Brain pericyte (primary cell): ENCODE results near the gene VPS72.

Source experiments
- DNase-seq: peaks from one replicate; pipeline ENCODE4 v3.0.0-alpha.2; 2012; ENCODE audit warnings: low read depth, low spot score

Gene VPS72

GRCh38 chr1:151187205-151187604 is 2.8 kb downstream of the VPS72 start:
- no peak for DNase-seq

- DNase-seq: no peak
Observed at GRCh38 chr1:151184211-151184610, 5.8 kb downstream of the VPS72 start.

- DNase-seq: no peak
Observed at GRCh38 chr1:151176514-151177045, 13.4 kb downstream of the VPS72 start.

- no peak for DNase-seq
Observed at GRCh38 chr1:151175863-151176262, 14.1 kb downstream of the VPS72 start, which contains the start of gene TMOD4. TMOD4 (minus strand) TSS chr1:151175981; CDS start chr1:151174875, 1,106 bp downstream.

- DNase-seq: no peak
Observed at GRCh38 chr1:151175041-151175741, 14.8 kb downstream of the VPS72 start.

GRCh38 chr1:151171190-151171589 is 18.8 kb downstream of the VPS72 start:
- no peak for DNase-seq

GRCh38 chr1:151167116-151167515 is 22.9 kb downstream of the VPS72 start:
- DNase-seq: no peak

- DNase-seq: no peak
Observed at GRCh38 chr1:151166505-151166956, 23.5 kb downstream of the VPS72 start.

GRCh38 chr1:151165738-151166504 is 24.1 kb downstream of the VPS72 start, which contains the start of the genes LYSMD1 and SCNM1:
LYSMD1 (minus strand) TSS chr1:151165902; CDS start chr1:151165258, 644 bp downstream.
SCNM1 (plus strand) TSS chr1:151166144; CDS start chr1:151166153, 9 bp downstream.
- DNase-seq: peak; percentile 96

GRCh38 chr1:151165281-151165737 is 24.7 kb downstream of the VPS72 start:
- peak; percentile 18 for DNase-seq

GRCh38 chr1:151164732-151165280 is 25.2 kb downstream of the VPS72 start:
- DNase-seq: no peak

GRCh38 chr1:151159373-151159772 is 30.6 kb downstream of the VPS72 start:
- DNase-seq: no peak

GRCh38 chr1:151158751-151159251 is 31.2 kb downstream of the VPS72 start:
- no peak for DNase-seq

- DNase-seq: no peak
Observed at GRCh38 chr1:151158326-151158725, 31.7 kb downstream of the VPS72 start.

GRCh38 chr1:151157067-151157531 is 32.9 kb downstream of the VPS72 start:
- DNase-seq: no peak

GRCh38 chr1:151156515-151156819 is 33.5 kb downstream of the VPS72 start, which contains the start of gene TNFAIP8L2:
TNFAIP8L2 (plus strand) TSS chr1:151156649; CDS start chr1:151158698, 2,049 bp downstream.
- DNase-seq: no peak

- DNase-seq: no peak
Observed at GRCh38 chr1:151147665-151148064, 42.3 kb downstream of the VPS72 start.

GRCh38 chr1:151147132-151147503 is 42.9 kb downstream of the VPS72 start:
- DNase-seq: no peak

GRCh38 chr1:151146412-151147131 is 43.4 kb downstream of the VPS72 start, which contains the start of gene SEMA6C:
SEMA6C (minus strand) TSS chr1:151146631; CDS start chr1:151142621, 4,010 bp downstream.
- DNase-seq: peak; percentile 75

GRCh38 chr1:151146072-151146411 is 44.0 kb downstream of the VPS72 start:
- no peak for DNase-seq
